ENCODE data around the gene C16orf74.

The C16orf74 gene

GRCh38 chr16:85673529-85674417 is 77.1 kb downstream of the C16orf74 start:
- DNase-seq (ENCODE audit: low read depth), result no peak

DNA sequence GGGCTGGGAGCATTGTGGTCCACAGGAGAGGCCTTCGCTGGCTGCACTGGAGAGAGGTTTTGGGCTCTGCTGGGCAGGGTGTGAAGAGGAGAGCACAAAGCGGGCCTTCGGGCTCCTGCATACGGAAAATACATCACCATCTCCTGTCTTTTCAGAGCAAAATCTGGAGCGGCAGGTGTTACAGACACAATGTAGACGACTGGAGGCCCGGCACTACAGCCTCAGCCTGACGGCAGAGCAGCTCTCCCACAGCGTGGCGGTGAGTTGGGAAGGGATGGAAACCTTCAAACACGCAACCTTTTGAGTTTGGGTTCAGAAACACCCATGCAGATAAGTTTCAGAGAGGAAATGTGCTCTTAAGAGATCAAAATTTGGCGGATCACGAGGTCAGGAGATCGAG is 80.1 kb downstream of the C16orf74 start:
- no peak for DNase-seq (ENCODE audit: low read depth)

GRCh38 chr16:85668676-85669424 is 82.0 kb downstream of the C16orf74 start:
- no peak for DNase-seq (ENCODE audit: low read depth)

DNA sequence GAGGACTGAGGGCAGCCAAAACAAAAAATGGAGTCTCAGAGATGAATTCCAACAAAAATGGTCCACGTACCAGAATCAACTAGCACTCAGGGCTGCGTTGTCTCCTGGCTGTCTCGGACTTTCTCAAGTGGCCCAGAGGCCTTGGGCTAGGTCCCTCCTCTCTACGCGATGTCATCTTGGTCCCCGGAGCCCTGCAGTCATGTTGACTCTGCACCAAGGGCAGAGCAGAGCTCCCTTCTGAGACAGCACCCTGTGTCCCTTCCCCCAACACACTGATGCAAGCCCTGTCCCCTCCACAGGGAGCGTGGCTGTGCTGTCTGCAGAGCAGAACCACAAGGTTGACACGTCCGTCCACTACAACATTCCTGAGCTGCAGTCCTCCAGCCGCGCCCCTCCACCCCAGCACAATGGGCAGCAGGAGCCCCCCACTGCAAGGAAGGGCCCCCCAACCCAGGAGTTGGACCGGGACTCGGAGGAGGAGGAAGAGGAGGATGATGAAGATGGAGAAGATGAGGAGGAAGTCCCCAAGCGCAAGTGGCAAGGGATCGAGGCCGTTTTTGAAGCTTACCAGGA is 83.0 kb downstream of the C16orf74 start:
- no peak for DNase-seq (ENCODE audit: low read depth)

GRCh38 chr16:85667261-85667660 is 83.6 kb downstream of the C16orf74 start:
- no peak for DNase-seq (ENCODE audit: low read depth)

DNA sequence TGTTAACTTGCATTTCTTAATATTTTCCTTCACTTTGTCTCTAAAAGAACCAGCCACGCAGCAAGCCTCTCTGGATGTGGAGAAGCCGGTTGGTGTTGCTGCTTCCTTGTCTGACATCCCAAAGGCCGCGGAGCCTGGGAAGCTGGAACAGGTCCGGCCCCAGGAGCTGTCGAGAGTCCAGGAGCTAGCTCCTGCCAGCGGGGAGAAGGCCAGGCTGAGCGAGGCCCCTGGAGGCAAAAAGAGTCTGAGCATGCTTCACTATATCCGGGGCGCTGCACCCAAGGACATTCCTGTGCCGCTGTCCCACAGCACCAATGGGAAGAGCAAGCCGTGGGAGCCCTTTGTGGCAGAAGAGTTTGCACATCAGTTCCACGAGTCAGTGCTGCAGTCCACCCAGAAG is 85.0 kb downstream of the C16orf74 start:
- no peak for DNase-seq (ENCODE audit: low read depth)

DNA sequence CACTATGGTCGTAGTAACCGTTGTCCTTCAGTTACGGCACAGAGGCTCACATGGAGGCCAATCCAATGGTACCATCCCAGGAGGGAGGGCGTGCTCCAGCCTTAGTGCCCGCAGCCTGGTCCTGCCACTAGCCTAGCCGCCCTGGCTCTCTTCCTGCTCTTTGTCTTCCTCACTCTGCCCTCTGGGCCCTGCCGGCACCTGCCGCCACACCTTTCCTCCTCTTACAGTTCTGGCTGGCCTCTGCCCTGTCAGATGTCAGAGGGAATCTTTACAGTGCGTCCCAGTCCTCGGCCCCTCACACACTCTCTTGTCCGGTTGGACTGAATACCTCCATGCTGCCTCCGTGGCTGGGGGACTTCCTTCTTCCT is 85.5 kb downstream of the C16orf74 start:
- no peak for DNase-seq (ENCODE audit: low read depth)

- DNase-seq (ENCODE audit: low read depth), result no peak
These were observed 86.1 kb downstream of the C16orf74 start for GRCh38 chr16:85664580-85665372.

GRCh38 chr16:85663891-85664321 is 87.0 kb downstream of the C16orf74 start:
- no peak for DNase-seq (ENCODE audit: low read depth)

DNA sequence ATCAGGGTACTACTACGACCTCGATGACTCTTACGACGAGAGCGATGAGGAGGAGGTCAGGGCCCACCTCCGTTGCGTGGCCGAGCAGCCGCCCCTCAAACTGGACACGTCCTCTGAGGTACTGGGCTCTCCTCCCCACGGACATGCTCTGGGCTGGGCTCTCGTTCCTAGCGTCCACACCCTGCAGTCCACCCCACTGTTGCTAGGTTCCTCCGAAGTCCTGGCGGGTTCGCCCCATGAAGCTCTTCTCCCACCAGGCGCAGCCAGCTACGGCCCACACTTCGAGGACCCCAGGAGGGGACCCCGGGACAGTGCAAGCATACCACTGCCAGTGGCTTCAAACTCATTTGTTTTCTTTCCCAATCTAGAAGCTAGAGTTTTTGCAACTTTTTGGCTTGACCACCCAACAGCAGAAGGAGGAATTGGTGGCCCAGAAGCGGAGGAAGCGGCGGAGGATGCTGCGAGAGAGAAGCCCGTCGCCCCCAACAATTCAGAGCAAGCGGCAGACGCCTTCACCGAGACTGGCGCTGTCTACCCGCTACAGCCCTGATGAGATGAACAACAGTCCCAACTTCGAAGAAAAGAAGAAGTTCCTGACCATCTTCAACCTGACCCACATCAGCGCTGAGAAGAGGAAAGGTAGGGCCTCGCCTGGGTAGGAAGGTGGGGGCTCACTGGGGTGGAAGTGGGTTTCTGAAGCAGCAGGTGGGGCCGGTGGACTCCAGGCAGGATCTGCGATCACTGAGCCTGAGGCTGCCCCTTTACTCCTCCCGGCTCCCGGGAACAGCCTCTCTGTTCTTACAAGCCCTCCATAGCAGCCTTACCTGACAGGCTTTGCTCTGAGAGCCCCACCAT is 87.7 kb downstream of the C16orf74 start:
- DNase-seq (ENCODE audit: low read depth), result no peak

- DNase-seq (ENCODE audit: low read depth), result no peak
These were observed 88.4 kb downstream of the C16orf74 start for GRCh38 chr16:85662482-85662812.

GRCh38 chr16:85661740-85662481 is 89.0 kb downstream of the C16orf74 start:
- no peak for DNase-seq (ENCODE audit: low read depth)

GRCh38 chr16:85660843-85661739 is 89.8 kb downstream of the C16orf74 start:
- no peak for DNase-seq (ENCODE audit: low read depth)

- peak; percentile 40 for DNase-seq (ENCODE audit: low read depth)
These were observed 90.9 kb downstream of the C16orf74 start for GRCh38 chr16:85659805-85660511.

DNA sequence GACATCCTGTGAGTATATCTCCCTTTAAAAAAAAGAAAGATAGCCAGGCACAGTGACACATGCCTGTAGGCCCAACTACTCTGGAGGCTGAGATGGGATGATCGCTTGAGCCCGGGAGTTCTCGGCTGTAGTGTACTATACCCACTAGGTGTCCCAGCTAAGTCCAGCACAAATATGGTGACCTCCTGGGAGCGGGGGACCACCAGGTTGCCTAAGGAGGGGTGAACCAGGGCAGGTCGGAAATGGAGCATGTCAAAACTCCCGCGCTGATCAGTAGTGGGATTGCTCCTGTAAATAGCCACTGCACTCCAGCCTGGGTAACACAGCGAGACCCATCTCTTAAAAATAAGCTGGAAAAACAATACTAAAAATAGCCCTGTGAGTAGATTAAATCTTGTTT is 91.6 kb downstream of the C16orf74 start:
- DNase-seq (ENCODE audit: low read depth), result no peak

DNA sequence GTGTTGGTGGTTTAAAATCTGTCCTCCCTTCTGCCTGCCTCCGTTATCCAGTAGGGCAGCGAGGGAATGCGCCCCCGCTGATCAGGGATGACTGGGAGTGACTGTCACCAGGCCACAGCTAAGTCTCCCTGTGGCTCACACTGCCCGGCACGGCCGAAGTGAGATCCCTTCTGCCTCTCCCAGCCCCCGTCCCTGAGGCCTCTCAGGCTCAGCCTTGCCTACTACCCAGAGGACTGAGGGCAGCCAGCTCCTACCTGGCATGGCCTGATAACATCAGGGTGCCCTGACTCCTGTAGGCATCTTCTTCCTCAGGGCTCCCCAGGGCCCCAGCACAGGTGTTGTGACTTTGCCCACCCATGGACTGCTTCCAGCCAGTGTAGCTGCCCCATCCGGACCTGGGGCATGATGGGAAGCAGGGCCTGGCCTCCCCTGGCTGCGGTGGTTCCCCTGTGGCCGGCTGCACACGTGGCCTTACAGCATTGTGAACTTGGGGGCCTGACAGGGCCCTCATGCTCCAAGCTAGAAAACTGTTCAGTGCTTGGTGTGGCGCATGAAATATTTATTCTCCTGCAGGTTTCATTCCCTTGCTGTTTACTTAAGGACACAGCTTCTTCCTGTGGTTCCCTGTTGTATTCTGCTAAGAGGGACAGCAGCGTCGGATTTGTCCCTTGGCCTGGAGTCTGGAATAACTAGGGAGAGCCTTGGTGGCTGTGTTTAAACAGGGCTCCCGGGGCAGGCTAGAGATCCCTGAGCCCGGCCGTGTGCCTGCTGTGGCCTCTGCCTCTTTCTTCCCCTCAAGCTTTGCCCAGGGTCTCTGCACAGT is 92.2 kb downstream of the C16orf74 start:
- DNase-seq (ENCODE audit: low read depth), result no peak

DNA sequence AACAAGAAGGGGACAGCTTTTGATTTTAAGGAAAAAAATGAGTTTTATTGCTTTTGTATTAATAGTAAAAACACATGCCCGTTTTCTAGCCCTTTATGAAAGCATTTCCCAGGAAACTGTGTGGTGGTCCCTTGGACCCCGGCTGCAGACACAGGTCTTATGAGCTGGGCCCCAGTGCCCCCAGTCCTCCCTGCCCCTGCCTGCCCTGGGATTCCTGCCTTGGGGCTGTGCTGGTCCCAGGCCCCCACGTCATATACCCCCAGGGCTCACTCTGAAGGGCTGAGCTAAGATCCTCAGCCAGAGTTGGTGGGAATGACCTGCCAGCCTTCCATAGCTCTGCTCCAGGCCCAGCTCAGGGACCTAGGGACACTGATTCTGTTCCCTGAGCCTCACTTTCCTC is 92.9 kb downstream of the C16orf74 start:
- DNase-seq (ENCODE audit: low read depth), result no peak

All from activated T-helper 9 cell treated with anti-CD3 and anti-CD28 coated beads, Interleukin-2, amount 50 U/mL, for 16 hours (primary cell).